GM20000 (cell line): ENCODE data around the gene IL31.

Source experiments
- DNase-seq: peaks from one replicate; pipeline ENCODE4 v3.0.0; 2012; ENCODE audit warnings: low spot score
- CTCF ChIP-seq: IDR thresholded peaks from 2 replicates; pipeline ENCODE4 v1.5.1; 2012; ENCODE audit warnings: mild to moderate bottlenecking, control low read depth; ENCODE audit errors: extremely low read depth, missing control alignments

The IL31 gene

GRCh38 chr12:122199484-122200355 is 25.7 kb upstream of the IL31 start:
- DNase-seq, result no peak
- no peak for TF ChIP-seq CTCF

- TF ChIP-seq CTCF, result no peak
- DNase-seq, result no peak
Measured at GRCh38 chr12:122197612-122197966, 23.6 kb upstream of the IL31 start.

GRCh38 chr12:122195405-122195804 is 21.4 kb upstream of the IL31 start:
- no peak for DNase-seq
- no peak for TF ChIP-seq CTCF

GRCh38 chr12:122194804-122195203 is 20.8 kb upstream of the IL31 start:
- no peak for DNase-seq
- TF ChIP-seq CTCF, result no peak

GRCh38 chr12:122192441-122192840 is 18.4 kb upstream of the IL31 start:
- no peak for TF ChIP-seq CTCF
- no peak for DNase-seq

GRCh38 chr12:122190842-122191668 is 17.0 kb upstream of the IL31 start:
- peak; percentile 88 for DNase-seq
- peak; percentile 80 for TF ChIP-seq CTCF

- no peak for TF ChIP-seq CTCF
- DNase-seq, result no peak
Measured at GRCh38 chr12:122189626-122190475, 15.8 kb upstream of the IL31 start.
